Measurements from ENCODE around the gene SFMBT2.

Gene SFMBT2

DNA sequence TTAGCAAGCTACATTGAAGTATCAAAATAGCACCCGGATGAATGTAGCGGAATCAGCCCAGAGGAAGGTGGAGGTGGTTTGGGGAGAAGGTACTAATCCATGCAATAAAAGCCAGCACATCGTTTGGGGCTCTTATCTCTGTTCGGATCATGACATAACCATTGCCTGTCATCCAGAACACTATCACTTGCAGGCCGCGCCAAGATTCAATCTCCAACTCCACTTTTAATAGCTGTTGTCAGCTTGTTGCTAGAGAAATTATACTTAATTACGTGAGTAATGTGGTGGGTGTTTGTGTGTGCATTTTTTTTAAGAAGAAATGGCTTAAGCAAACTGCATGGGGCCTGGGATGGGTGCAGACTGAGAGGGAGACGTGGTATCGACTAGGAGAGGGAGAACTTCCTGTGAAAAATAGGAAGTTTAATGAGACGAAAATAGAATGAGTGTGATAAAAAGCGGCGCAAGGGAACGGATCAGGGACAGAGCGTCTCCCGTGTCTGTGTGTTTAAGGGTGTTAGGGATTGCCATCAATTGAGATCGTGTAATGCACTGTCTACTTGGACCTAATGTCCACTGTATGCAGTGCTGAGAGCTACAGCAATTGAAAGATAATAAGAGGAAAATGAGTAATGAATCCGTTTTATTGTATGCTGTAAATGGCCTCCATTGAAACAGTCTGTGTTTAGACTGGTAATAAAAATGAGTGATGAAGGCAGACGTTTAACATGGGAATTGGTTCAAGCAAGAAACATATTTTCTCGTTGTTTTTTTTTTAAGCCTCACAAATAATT lies 27.6 kb upstream of the SFMBT2 start:
- DNase-seq (ENCODE audit: extremely low spot score): peak; percentile 40
- POLR2A ChIA-PET: interaction anchor here (0.6 kb wide), 1 partner anchor 565 kb away, joined by 3 read pairs; no protein-coding TSS in a partner anchor
- CTCF ChIA-PET: no interaction called here
- TF ChIP-seq SP1 (IDR thresholded peaks at IDR 0.05) (no peak), L3MBTL2 (conservative IDR thresholded peaks at IDR 0.05) (peak; percentile 44), FOXM1 (IDR thresholded peaks at IDR 0.05; ENCODE audit: borderline replicate concordance) (no peak; the same call in 1 of the 2 replicates), SUZ12 (IDR thresholded peaks at IDR 0.05) (no peak), ZNF384 (IDR thresholded peaks at IDR 0.05) (peak; percentile 53), TARDBP (IDR thresholded peaks at IDR 0.05) (no peak), FOXK2 (IDR thresholded peaks at IDR 0.05) (no peak), CTBP1 (IDR thresholded peaks at IDR 0.05; ENCODE audit: borderline replicate concordance) (peak; percentile 93), LEF1 (IDR thresholded peaks at IDR 0.05; ENCODE audit: borderline replicate concordance) (no peak), FOXA1 (IDR thresholded peaks at IDR 0.05) (no peak), NFRKB (IDR thresholded peaks at IDR 0.05) (no peak), ELF4 (IDR thresholded peaks at IDR 0.05) (no peak), ARNT (IDR thresholded peaks at IDR 0.05) (peak; percentile 53; the same call in 1 of the 2 replicates), HDGF (IDR thresholded peaks at IDR 0.05; ENCODE audit: borderline replicate concordance) (no peak), BHLHE40 (IDR thresholded peaks at IDR 0.05; ENCODE audit: borderline replicate concordance) (no peak)
- TF ChIP-seq, protein P1, sequence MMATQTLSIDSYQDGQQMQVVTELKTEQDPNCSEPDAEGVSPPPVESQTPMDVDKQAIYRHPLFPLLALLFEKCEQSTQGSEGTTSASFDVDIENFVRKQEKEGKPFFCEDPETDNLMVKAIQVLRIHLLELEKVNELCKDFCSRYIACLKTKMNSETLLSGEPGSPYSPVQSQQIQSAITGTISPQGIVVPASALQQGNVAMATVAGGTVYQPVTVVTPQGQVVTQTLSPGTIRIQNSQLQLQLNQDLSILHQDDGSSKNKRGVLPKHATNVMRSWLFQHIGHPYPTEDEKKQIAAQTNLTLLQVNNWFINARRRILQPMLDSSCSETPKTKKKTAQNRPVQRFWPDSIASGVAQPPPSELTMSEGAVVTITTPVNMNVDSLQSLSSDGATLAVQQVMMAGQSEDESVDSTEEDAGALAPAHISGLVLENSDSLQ (IDR thresholded peaks at IDR 0.05): peak; percentile 97

DNA sequence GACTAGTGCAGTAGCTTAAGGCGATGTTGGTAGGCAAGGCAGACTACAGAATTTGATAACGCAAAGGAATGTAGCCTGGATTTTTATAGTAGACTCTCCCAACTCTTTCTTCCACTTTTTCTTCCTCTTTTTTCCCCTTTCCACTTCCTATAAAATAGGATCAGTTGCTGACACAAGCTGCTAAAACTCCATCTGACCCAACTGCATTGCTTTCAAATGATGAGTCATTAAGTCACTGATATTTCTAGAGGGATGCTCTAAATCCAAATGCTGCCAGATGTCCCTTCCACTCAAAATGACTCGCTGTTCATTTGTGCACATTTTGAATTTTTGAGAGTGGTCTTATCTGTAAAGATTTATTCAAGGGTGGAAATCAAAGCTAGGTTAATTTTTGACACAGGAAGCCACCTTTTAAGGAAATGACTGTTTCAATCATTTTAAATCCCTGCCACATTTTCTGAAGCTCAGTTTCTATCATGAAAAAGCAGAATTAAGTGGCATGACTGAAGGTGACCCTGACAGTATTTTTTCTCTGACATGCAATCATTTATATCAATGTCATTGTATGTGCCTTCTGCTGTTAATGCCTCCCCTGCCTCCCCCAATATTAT lies 25.8 kb upstream of the SFMBT2 start:
- TF ChIP-seq ARNT (IDR thresholded peaks at IDR 0.05): no peak
- no peak for TF ChIP-seq CTBP1 (IDR thresholded peaks at IDR 0.05; ENCODE audit: borderline replicate concordance)
- no peak for TF ChIP-seq FOXM1 (IDR thresholded peaks at IDR 0.05; ENCODE audit: borderline replicate concordance)
- no peak for TF ChIP-seq L3MBTL2 (conservative IDR thresholded peaks at IDR 0.05)
- TF ChIP-seq, protein P1 (IDR thresholded peaks at IDR 0.05): 0 out of 2 replicates have a peak, but pooled peaks have one; percentile 5
- no peak for TF ChIP-seq SP1 (IDR thresholded peaks at IDR 0.05)
- TF ChIP-seq SUZ12 (IDR thresholded peaks at IDR 0.05): no peak
- TF ChIP-seq TARDBP (IDR thresholded peaks at IDR 0.05): no peak
- no peak for DNase-seq (ENCODE audit: extremely low spot score)
- ChIA-PET POLR2A (interaction anchor here (1.3 kb wide), 1 partner anchor 9 kb away, joined by 6 read pairs; no protein-coding TSS in a partner anchor), CTCF (interaction anchor here (0.6 to 0.8 kb wide), 3 partner anchors 77 to 518 kb away, joined by 3 read pairs; no protein-coding TSS in a partner anchor)

DNA sequence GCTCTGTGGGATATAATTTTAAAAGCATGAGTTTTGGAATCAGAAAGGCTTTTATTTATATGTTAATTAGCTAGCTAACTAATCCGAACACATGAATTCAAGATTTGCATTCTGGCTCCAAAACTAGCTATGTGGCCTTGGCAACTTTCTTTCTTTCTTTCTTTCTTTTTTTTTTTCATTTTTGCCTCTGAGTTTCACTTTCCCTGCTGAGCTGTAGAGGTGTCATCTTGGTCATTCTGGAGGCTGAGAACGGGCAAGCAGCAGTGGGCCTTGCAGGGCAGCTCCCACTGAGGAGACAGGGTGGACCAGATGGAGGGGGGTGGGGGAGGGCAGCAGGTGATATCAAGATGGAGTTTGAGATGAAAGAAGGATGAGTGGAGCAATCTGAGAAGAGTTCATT lies 24.8 kb upstream of the SFMBT2 start:
- DNase-seq (ENCODE audit: extremely low spot score): no peak
- ChIA-PET CTCF (no interaction called here), POLR2A (no interaction called here)
- TF ChIP-seq CTBP1 (IDR thresholded peaks at IDR 0.05; ENCODE audit: borderline replicate concordance): no peak
- no peak for TF ChIP-seq HDGF (IDR thresholded peaks at IDR 0.05; ENCODE audit: borderline replicate concordance)
- TF ChIP-seq L3MBTL2 (conservative IDR thresholded peaks at IDR 0.05): no peak
- TF ChIP-seq FOXA1 (IDR thresholded peaks at IDR 0.05): no peak
- TF ChIP-seq SP1 (IDR thresholded peaks at IDR 0.05): no peak
- no peak for TF ChIP-seq BHLHE40 (IDR thresholded peaks at IDR 0.05; ENCODE audit: borderline replicate concordance)
- TF ChIP-seq FOXK2 (IDR thresholded peaks at IDR 0.05): no peak
- no peak for TF ChIP-seq ELF4 (IDR thresholded peaks at IDR 0.05)
- no peak for TF ChIP-seq FOXM1 (IDR thresholded peaks at IDR 0.05; ENCODE audit: borderline replicate concordance)
- TF ChIP-seq TARDBP (IDR thresholded peaks at IDR 0.05): no peak
- no peak for TF ChIP-seq ARNT (IDR thresholded peaks at IDR 0.05)
- TF ChIP-seq ZNF384 (IDR thresholded peaks at IDR 0.05): no peak
- TF ChIP-seq NFRKB (IDR thresholded peaks at IDR 0.05): no peak
- TF ChIP-seq, protein P1 (IDR thresholded peaks at IDR 0.05): no peak
- TF ChIP-seq LEF1 (IDR thresholded peaks at IDR 0.05; ENCODE audit: borderline replicate concordance): no peak
- TF ChIP-seq SUZ12 (IDR thresholded peaks at IDR 0.05): no peak

DNA sequence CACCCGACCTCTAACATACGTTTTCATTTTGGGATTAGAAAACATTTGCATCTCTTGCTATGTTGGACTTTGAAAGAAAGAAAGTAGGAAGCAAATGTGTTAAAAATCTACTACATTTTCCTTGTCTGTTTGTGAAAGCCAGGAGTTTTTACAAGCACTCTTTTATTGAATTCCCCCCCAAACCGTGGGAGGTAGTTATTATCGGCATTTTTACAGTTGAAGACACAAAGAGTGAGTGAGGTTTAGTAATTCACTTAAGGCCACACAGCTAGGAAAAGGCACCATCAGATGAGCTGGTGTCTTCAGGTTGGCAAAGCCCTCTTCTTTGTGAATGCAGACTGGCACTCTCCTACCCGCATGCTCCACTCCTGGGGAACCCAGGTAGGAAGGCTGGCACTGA lies 23.5 kb upstream of the SFMBT2 start:
- no peak for TF ChIP-seq HDGF (IDR thresholded peaks at IDR 0.05; ENCODE audit: borderline replicate concordance)
- no peak for TF ChIP-seq LEF1 (IDR thresholded peaks at IDR 0.05; ENCODE audit: borderline replicate concordance)
- no peak for TF ChIP-seq TARDBP (IDR thresholded peaks at IDR 0.05)
- ChIA-PET POLR2A (no interaction called here), CTCF (no interaction called here)

DNA sequence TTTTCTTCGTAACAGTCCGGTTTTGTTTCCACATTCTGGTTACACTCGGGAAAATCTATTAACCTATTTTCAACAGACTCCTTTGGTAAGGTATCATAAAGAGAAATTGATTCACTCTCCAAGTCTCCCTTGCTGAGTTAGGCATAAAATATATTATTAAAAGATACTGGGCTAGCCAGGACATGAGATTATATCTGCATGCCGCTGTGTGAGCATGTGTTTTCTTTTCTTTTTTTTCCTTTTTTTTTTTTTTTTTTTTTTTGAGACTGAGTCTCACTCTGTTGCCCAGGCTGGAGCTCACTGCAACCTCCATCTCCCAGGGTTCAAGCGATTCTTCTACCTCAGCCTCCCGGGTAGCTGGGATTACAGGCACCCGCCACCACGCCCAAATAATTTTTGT lies 23.0 kb upstream of the SFMBT2 start:
- DNase-seq (ENCODE audit: extremely low spot score): no peak
- POLR2A ChIA-PET: no interaction called here
- no peak for TF ChIP-seq NFRKB (IDR thresholded peaks at IDR 0.05)
- TF ChIP-seq ELF4 (IDR thresholded peaks at IDR 0.05): no peak
- peak; percentile 94 for TF ChIP-seq ZNF384 (IDR thresholded peaks at IDR 0.05)
- TF ChIP-seq L3MBTL2 (conservative IDR thresholded peaks at IDR 0.05): no peak
- CTCF ChIA-PET: no interaction called here

More for the DNA sequence above, 23.5 kb upstream of the SFMBT2 start:
- DNase-seq (ENCODE audit: extremely low spot score): no peak

All from HEK293T (cell line).